Peyer's patch (tissue), 4 donors: Measurements from ENCODE around the gene ACACA.

Experiments
- CTCF ChIP-seq, 6 experiments: fragments of 450-650 bp in 4 of 6; fragments of 200-600 bp in 2 of 6; sonication (generic) in 1 of 6; IDR thresholded peaks; one replicate each; pipeline ENCODE4 v1.5.1; 2017 to 2019; ENCODE audit warnings: antibody characterized with exemption in 6 of 6, mild to moderate bottlenecking in 3 of 6, moderate library complexity in 1 of 6
- POLR2A ChIP-seq, 2 donors: fragments of 450-650 bp; IDR thresholded peaks; one replicate each; pipeline ENCODE4 v1.5.1; 2017; ENCODE audit warnings: antibody characterized with exemption in 2 of 2, mild to moderate bottlenecking in 2 of 2, moderate library complexity in 2 of 2

DNA sequence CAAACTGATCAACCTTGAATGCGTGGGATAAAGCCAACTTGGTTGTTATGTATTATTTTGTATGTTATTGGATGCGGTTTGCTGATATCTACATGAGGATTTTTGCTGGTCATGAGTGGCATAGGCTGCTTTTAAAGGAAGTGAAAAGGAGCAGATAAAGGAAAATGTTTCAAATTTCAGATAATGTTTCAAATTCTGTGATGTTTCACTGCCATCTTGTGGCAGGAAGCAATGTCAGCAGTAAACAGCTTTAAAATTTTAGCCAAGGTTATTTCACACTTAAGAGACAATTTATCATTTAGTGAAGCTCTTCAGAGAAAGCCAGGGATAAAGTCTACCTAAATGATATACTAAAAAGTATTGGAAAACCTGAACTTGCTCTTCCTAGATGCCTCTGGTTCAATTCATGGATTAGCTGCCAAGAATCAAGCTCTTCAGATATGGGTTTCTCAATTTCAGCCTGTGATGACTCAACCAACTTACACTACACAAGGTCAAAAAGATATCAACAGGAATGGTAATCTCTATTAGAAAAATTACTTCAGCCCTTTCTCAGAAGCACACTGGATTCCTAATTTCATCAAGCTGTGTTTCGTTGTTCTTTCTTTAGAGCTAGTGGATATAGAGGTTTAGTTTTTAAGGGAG is 166.8 kb downstream of the ACACA start:
- TF ChIP-seq CTCF (IDR thresholded peaks at IDR 0.05) = peak in 5 of 6 experiments; percentile 48 to 67 (median 51)
- TF ChIP-seq POLR2A (IDR thresholded peaks at IDR 0.05) = no peak
